ENCODE measurements around the gene PGD. TPM values are rescaled to one million over a fixed set of nuclear protein-coding genes. Genes with fewer than 3 reads are reported as not detected.

Gene PGD
- polyA plus RNA-seq, 2 of the 4 experiments (the other 2 are of a cell fraction) = 700 to 1,758 TPM

- TF ChIP-seq HOXB5 (CRISPR knock-in tag; IDR thresholded peaks at IDR 0.05) (no peak), CBX8 (IDR thresholded peaks at IDR 0.05) (no peak), POLR2A (IDR thresholded peaks at IDR 0.05; ENCODE audit: low read length) (no peak), JUN (IDR thresholded peaks at IDR 0.05) (peak in 1 of 2 experiments; percentile 51; a peak in 2 of 5 replicates), CHD4 (IDR thresholded peaks at IDR 0.05; ENCODE audit: borderline replicate concordance) (no peak), E2F6 (IDR thresholded peaks at IDR 0.05; ENCODE audit: borderline replicate concordance, low read depth) (no peak), PHF8 (IDR thresholded peaks at IDR 0.05; ENCODE audit: borderline replicate concordance, low read depth) (no peak), NFE2L2 (conservative IDR thresholded peaks at IDR 0.05; ENCODE audit: low read length) (no peak), MAX (IDR thresholded peaks at IDR 0.05) (peak; percentile 32), MYC (IDR thresholded peaks at IDR 0.05; ENCODE audit: borderline replicate concordance, low read length) (no peak), FOSB (CRISPR knock-in tag; IDR thresholded peaks at IDR 0.05) (0 out of 2 replicates have a peak, but pooled peaks have one; percentile 33), GATA3 (IDR thresholded peaks at IDR 0.05; ENCODE audit: borderline replicate concordance) (peak; percentile 47; the same call in 1 of the 2 replicates), ZSCAN20 (CRISPR knock-in tag; IDR thresholded peaks at IDR 0.05) (peak; percentile 38; the same call in 1 of the 2 replicates), ZFP36 (IDR thresholded peaks at IDR 0.05; ENCODE audit: borderline replicate concordance, partially characterized antibody) (no peak), HES2 (IDR thresholded peaks at IDR 0.05) (no peak), FOXS1 (CRISPR knock-in tag; IDR thresholded peaks at IDR 0.05) (0 out of 2 replicates have a peak, but pooled peaks have one; percentile 11), EP300 (IDR thresholded peaks at IDR 0.05) (peak; percentile 43 to 49; a peak in 2 of 5 replicates), ZC3H11A (IDR thresholded peaks at IDR 0.05) (no peak), ATOH8 (CRISPR knock-in tag; IDR thresholded peaks at IDR 0.05; ENCODE audit: low read depth) (0 out of 2 replicates have a peak, but pooled peaks have one; percentile 4)
Measured at GRCh38 chr1:10380594-10381275, 18.1 kb upstream of the PGD start (continued).

- FAIRE-seq = no peak
- no peak for TF ChIP-seq ZFP36 (IDR thresholded peaks at IDR 0.05; ENCODE audit: borderline replicate concordance, partially characterized antibody)
- TF ChIP-seq BHLHE40 (IDR thresholded peaks at IDR 0.05; ENCODE audit: low read depth, low read length) = no peak
- TF ChIP-seq ZSCAN20 (CRISPR knock-in tag; IDR thresholded peaks at IDR 0.05) = no peak
- TF ChIP-seq BCL3 (IDR thresholded peaks at IDR 0.05) = no peak
- TF ChIP-seq HOXB5 (CRISPR knock-in tag; IDR thresholded peaks at IDR 0.05) = no peak
- TF ChIP-seq MAX (IDR thresholded peaks at IDR 0.05) = no peak
- TF ChIP-seq ZNF302 (CRISPR knock-in tag; IDR thresholded peaks at IDR 0.05) = no peak
- no peak for TF ChIP-seq NPAS2 (CRISPR knock-in tag; IDR thresholded peaks at IDR 0.05; ENCODE audit: borderline replicate concordance)
- no peak for TF ChIP-seq REST (IDR thresholded peaks at IDR 0.05)
- TF ChIP-seq CHD4 (IDR thresholded peaks at IDR 0.05; ENCODE audit: borderline replicate concordance) = no peak
- TF ChIP-seq CTCF (IDR thresholded peaks at IDR 0.05) = no peak
- TF ChIP-seq ZC3H11A (IDR thresholded peaks at IDR 0.05) = no peak
- no peak for TF ChIP-seq POLR2A (IDR thresholded peaks at IDR 0.05; ENCODE audit: low read length)
- no peak for TF ChIP-seq EHMT2 (IDR thresholded peaks at IDR 0.05; ENCODE audit: low read depth)
- TF ChIP-seq JUNB (IDR thresholded peaks at IDR 0.05) = no peak
- TF ChIP-seq MYC (IDR thresholded peaks at IDR 0.05; ENCODE audit: borderline replicate concordance, low read length) = no peak
Measured at GRCh38 chr1:10383630-10384029, 15.2 kb upstream of the PGD start.

More at GRCh38 chr1:10383630-10384029, 15.2 kb upstream of the PGD start:
- H3K4me2 ChIP-seq = no peak overlapping the region
- 88% methylated on average over 4 of the region's 4 CpGs for WGBS (ENCODE audit: missing lambda C conversion rate)
- peaks cover 91% of the 10 kb centered on the region for H3K4me1 ChIP-seq
- no peak overlapping the region for H3K4me3 ChIP-seq
- ATAC-seq (no peak), DNase-seq (ENCODE audit: low read depth in 1 of 2, low spot score in 1 of 2) (no peak)
- H3K27ac ChIP-seq = peak overlapping the region; percentile 99
- ChIA-PET CTCF (interaction anchor here (1.1 to 2.8 kb wide), 2 partner anchors 11 to 46 kb away, joined by 3 to 7 read pairs; partner anchors contain the start of gene CENPS), POLR2A (interaction anchor here (0.6 kb wide), 1 partner anchor 37 kb away, joined by 5 read pairs; no protein-coding TSS in a partner anchor)
- H3K9me3 ChIP-seq = no peaks in the 10 kb centered on the region

Data from A549 (cell line).